HL-60 (cell line): ENCODE measurements around the gene FABP6.

ENCODE experiments used
- REST ChIP-seq: IDR thresholded peaks from 2 replicates; pipeline ENCODE4 v1.6.1; 2012; ENCODE audit warnings: low read depth; ENCODE audit not compliant: insufficient replicate concordance
- SPI1 ChIP-seq: IDR thresholded peaks from 2 replicates; pipeline ENCODE4 v1.6.1; 2012; ENCODE audit warnings: low read depth, mild to moderate bottlenecking, borderline replicate concordance
- TF ChIP-seq, protein P1 (sequence below): IDR thresholded peaks from one replicate; pipeline ENCODE4 v1.5.1; 2011; ENCODE audit warnings: low read length, control low read depth, inconsistent platforms; ENCODE audit not compliant: insufficient read depth

- TF ChIP-seq, protein P1, sequence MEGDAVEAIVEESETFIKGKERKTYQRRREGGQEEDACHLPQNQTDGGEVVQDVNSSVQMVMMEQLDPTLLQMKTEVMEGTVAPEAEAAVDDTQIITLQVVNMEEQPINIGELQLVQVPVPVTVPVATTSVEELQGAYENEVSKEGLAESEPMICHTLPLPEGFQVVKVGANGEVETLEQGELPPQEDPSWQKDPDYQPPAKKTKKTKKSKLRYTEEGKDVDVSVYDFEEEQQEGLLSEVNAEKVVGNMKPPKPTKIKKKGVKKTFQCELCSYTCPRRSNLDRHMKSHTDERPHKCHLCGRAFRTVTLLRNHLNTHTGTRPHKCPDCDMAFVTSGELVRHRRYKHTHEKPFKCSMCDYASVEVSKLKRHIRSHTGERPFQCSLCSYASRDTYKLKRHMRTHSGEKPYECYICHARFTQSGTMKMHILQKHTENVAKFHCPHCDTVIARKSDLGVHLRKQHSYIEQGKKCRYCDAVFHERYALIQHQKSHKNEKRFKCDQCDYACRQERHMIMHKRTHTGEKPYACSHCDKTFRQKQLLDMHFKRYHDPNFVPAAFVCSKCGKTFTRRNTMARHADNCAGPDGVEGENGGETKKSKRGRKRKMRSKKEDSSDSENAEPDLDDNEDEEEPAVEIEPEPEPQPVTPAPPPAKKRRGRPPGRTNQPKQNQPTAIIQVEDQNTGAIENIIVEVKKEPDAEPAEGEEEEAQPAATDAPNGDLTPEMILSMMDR: no peak
- no peak for TF ChIP-seq REST
- no peak for TF ChIP-seq SPI1
Observed at GRCh38 chr5:160229190-160229742, at the start of gene FABP6.
